ENCODE results near the gene SMAD9. TPM values are rescaled to one million over a fixed set of nuclear protein-coding genes. Genes with fewer than 3 reads are reported as not detected.

SMAD9 gene
- total and polyA plus RNA-seq, 2 of the 8 experiments (the other 6 are each of a cell fraction or from before 2014, with no cell fraction given) = 0.45 to 1.0 TPM

DNA sequence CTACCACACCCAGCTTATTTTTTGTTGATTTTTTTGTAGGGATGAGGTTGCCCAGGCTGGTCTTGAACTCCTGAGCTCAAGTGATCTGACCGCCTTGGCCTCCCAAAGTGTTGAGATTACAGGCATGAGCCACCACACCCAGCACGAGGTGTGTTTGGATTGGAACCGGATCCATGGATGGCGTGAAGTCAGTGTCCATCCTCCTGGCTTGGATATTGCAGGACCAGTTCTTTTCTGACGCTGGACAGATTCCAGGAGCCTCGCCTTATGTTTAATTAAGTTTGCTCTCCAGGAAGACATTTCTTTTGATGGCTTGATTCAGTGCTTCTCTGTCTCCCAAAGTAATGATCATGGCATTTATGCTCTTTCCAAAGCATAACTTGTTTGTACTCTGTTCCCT lies 115.5 kb downstream of the SMAD9 start:
- DNase-seq (ENCODE audit: low read depth in 1 of 2, low spot score in 2 of 2) (no peak), FAIRE-seq (no peak)
- H3K27ac ChIP-seq (ENCODE audit: low read depth, low read length) = no peak overlapping the region
- no peak overlapping the region for H2BK12ac ChIP-seq (ENCODE audit: low read depth, low read length)
- no peak overlapping the region for H3K14ac ChIP-seq (ENCODE audit: insufficient read length)
- H3K9ac ChIP-seq (replicated peaks in 1 of 4; ENCODE audit: extremely low read depth in 1 of 4, low read depth in 3 of 4, low read length in 3 of 4) = no peak overlapping the region
- no peaks in the 10 kb centered on the region for H3K9me3 ChIP-seq (ENCODE audit: insufficient read depth in 2 of 2, low read depth in 1 of 2, low read length in 1 of 2)
- no peaks in the 10 kb centered on the region for H3K27me3 ChIP-seq (replicated peaks in 1 of 4; ENCODE audit: control insufficient read depth in 3 of 4, extremely low read depth in 1 of 4, insufficient read depth in 3 of 4, low read length in 3 of 4)
- H2BK5ac ChIP-seq (ENCODE audit: low read depth, low read length) = no peak overlapping the region
- H3K23me2 ChIP-seq (ENCODE audit: low read depth, low read length) = no peaks in the 10 kb centered on the region
- no peak overlapping the region for H2AK5ac ChIP-seq (ENCODE audit: low read depth, low read length)
- H3K36me3 ChIP-seq (ENCODE audit: control insufficient read depth in 2 of 4, insufficient read depth in 4 of 4, low read length in 3 of 4) = no peaks in the 10 kb centered on the region
- no peak overlapping the region for H3K4me3 ChIP-seq (ENCODE audit: extremely low read depth in 1 of 4, insufficient read depth in 2 of 4, low read depth in 3 of 4, low read length in 4 of 4)
- ChIA-PET POLR2A (ENCODE audit: partially characterized antibody) (no interaction called here), CTCF (ENCODE audit: partially characterized antibody) (interaction anchor here (1.0 to 3.5 kb wide), 2 partner anchors 11 to 19 kb away, joined by 4 to 22 read pairs; no protein-coding TSS in a partner anchor)
- H3K79me2 ChIP-seq (ENCODE audit: control insufficient read depth in 1 of 2, insufficient read depth in 2 of 2, low read length in 2 of 2) = no peaks in the 10 kb centered on the region
- no peak overlapping the region for H3K4me2 ChIP-seq (ENCODE audit: insufficient read depth in 1 of 2, low read depth in 2 of 2, low read length in 2 of 2)
- no peak overlapping the region for H3K23ac ChIP-seq (ENCODE audit: insufficient read length)
- H2BK120ac ChIP-seq (replicated peaks; ENCODE audit: low read depth, low read length) = no peak overlapping the region
- no peak overlapping the region for H2BK20ac ChIP-seq (ENCODE audit: low read length)
- no peaks in the 10 kb centered on the region for H4K20me1 ChIP-seq (replicated peaks in 1 of 2; ENCODE audit: control insufficient read depth in 1 of 2, insufficient read depth in 2 of 2, low read length in 2 of 2)
- no peaks in the 10 kb centered on the region for H3K4me1 ChIP-seq (replicated peaks in 1 of 4; ENCODE audit: control insufficient read depth in 3 of 4, insufficient read depth in 4 of 4, low read length in 3 of 4)
- H4K8ac ChIP-seq (ENCODE audit: extremely low read depth, insufficient read depth, low read length) = no peak overlapping the region
- no peak overlapping the region for H4K91ac ChIP-seq (replicated peaks; ENCODE audit: insufficient read length, low read length)
- 93% methylated on average over 6 of the region's 6 CpGs; no CpG with 5 or more reads in 1 of the 2 experiments for WGBS, 2 experiments (ENCODE audit: extremely low coverage in 1 of 2, insufficient coverage in 1 of 2, insufficient read length in 1 of 2, insufficient replicate concordance in 2 of 2, low coverage in 1 of 2, low lambda C conversion rate in 2 of 2, missing lambda C conversion rate in 1 of 2)
- H2BK15ac ChIP-seq (ENCODE audit: low read length) = no peak overlapping the region
- no peak overlapping the region for H2AFZ ChIP-seq (ENCODE audit: low read length)
- H3K79me1 ChIP-seq (ENCODE audit: low read depth, low read length) = no peaks in the 10 kb centered on the region
- no peak overlapping the region for H3K18ac ChIP-seq (ENCODE audit: extremely low read depth, low read length)
- no peak overlapping the region for H4K5ac ChIP-seq (ENCODE audit: insufficient read length, low read depth, low read length)
- H3K56ac ChIP-seq (replicated peaks; ENCODE audit: insufficient read length, low read depth, low read length) = no peak overlapping the region
- TF ChIP-seq HDAC2 (IDR thresholded peaks at IDR 0.05; ENCODE audit: borderline replicate concordance in 1 of 2, low read depth in 2 of 2, low read length in 2 of 2) (no peak), CBX5 (IDR thresholded peaks at IDR 0.05; ENCODE audit: low read depth, low read length) (no peak), SIX5 (IDR thresholded peaks at IDR 0.05; ENCODE audit: low read depth, low read length) (no peak)
- no peak overlapping the region for H3K4ac ChIP-seq (replicated peaks; ENCODE audit: insufficient read length, low read depth, low read length)
